Endometrium (tissue), 2 donors: ENCODE measurements around the gene TCEAL4.
"Not testable (repeated sequence)": the region's sequence is repeated elsewhere in the genome, so short reads cannot be mapped to it uniquely, and the experiment has no call there.

ENCODE experiments used
- FAIRE-seq: peaks from 2 replicates; lab custom pipeline; 2012; peaks lifted over from hg19 to GRCh38; lab: Jason Lieb, UNC
- donor health status: control.
- donor health status: control.

TCEAL4 gene

DNA sequence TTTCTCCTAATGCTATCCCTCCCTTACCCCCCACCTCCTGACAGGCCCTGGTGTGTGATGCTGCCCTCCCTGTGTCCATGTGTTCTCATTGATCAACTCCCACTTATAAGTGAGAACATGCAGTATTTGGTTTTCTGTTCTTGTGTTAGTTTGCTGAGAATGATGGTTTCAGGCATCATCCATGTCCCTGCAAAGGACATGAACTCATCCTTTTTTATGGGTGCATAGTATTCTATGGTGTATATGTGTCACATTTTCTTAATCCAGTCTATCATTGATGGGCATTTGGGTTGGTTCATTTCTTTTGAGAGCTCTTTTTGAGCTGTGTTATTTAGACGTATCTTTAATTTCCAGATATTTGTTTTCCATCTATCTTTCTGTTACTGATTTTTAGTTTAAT is 7.0 kb downstream of the TCEAL4 start:
- not testable (repeated sequence) for FAIRE-seq

DNA sequence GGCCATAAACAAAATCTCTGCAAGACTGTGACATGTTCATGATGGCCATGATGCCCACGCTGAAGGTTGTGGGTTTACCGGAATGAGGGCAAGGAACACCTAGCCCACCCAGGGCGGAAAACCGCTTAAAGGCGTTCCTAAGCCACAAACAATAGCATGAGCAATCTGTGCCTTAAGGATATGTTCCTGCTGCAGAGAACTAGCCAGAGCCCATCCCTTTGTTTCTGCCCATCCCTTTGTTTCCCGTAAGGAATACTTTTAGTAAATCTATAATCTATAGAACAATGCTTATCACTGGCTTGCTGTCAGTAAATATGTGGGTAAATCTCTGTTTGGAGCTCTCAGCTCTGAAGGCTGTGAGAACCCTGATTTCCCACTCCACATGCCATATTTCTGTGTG is 9.9 kb downstream of the TCEAL4 start:
- FAIRE-seq: not testable (repeated sequence)

DNA sequence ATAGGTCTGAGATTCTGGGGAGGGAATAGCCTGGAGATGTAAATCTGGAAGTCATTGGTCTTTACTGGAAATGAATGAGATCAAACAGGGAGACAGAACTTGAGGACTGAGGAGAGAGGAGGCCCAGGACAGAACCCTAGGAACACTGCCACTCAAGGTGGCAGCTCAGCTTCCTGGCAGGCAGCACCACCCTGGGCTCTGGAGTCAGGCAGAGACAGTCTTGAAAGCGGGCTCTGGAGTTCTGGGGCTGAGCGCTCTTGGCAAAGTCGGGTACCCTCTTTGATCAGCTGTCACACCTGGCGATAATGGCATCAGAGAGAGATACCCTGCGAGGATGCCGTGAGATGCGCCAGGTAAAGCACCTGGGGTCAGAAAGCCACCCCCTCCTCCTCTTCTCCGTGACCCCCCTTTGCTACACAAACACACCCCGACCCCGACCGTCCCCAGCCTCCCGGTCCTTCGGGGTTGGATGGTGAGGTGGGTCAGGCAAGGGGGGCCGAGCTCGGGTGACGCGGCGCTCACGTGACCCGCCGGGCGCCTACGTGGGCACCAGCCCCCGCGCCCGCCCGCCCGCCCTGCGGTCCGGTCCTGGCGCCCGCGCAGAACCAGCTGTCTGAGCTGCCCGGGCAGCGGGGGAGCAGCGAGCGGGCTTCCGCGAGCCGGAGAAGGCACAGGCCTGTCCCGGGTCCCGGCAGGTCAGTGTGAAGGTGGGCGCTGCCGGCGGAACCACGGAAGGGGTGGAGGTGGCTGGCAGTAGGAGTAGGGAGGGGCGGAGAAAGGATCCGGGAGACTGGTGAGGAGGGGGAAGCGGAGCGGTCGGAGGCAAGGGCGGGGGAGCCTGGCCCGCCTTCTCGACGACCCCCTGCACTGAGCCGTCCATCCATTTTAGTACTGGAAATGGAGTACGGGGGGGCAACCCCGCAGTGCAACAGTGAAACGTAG is 22.3 kb downstream of the TCEAL4 start, which contains the start of gene TCEAL3:
TSS of gene TCEAL3 (plus strand) at position 600 of the 942 bp plus-strand sequence. CDS start 1,102 bp downstream, outside the sequence.
- no peak for FAIRE-seq

DNA sequence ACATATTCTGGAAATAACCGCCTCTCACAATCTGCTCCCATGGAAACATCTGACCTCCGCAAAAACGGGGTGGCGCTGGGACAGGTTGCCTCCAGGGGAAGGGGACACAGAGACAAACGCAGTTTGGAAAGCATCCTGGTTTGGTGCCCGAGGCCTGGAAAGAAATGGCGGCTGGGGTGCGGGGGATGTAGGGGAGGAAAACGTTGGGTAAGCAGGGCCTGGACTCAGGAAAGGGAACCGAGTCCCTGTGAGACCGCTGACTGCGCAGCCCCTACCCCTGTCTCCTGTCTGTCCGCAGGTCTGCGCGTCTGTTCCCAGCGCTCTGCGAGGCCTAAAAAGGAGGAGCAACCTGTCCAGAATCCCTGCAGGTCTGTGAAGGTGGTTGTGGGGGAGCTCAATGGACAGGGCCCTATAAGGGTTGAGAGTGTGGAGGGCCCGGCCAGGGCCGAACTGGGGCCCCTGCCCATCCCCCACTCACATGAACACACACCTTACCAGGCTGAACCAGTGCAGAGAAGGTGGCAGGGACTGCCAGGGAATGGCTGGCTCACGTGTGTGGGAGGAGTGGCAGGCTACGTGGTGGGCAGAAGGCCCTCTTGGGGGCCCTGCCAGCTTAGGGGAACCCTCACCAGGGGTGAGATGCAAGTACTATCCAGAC is 23.1 kb downstream of the TCEAL4 start:
- no peak for FAIRE-seq

DNA sequence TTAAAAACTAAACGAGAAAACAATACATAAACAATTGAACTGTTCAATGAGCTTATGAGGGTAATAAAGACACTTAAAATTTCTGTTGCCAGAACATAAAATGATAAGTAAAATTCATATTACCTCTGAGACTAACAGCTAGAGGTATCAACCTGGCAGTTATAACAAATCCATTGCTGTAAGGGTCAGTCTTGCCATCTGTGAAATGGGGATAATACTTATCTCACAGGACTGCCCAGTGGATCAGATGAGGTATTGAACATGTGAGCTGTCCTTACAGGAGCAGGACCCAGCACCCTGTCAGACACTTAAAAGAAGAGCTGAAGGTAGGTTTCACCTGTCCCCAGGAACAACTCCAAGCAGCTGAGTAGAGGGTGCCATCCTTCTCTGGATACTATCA is 25.0 kb downstream of the TCEAL4 start:
- no peak for FAIRE-seq

DNA sequence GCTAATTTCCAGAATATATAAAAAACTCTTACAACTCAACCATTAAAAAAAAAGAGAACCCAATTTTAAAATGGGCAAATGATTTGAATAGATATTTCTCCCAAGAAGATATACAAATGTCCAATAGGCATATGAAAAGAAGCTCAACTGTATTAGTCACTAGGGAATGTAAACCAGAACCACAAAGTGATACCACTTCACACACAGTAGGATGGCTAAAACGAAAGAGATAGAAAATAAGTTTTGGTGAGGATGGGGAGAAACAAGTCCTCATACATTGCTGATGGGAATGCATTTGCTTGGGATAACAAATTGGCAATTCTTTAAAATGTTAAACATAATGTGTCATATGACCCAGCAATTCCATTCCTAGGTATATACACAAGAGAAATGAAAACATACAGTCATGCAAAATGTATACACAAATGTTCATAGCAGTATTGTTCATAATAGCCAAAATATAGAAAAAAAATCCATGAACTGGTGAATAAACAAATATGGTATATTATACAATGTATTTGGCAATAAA is 28.1 kb downstream of the TCEAL4 start:
- no peak for FAIRE-seq

DNA sequence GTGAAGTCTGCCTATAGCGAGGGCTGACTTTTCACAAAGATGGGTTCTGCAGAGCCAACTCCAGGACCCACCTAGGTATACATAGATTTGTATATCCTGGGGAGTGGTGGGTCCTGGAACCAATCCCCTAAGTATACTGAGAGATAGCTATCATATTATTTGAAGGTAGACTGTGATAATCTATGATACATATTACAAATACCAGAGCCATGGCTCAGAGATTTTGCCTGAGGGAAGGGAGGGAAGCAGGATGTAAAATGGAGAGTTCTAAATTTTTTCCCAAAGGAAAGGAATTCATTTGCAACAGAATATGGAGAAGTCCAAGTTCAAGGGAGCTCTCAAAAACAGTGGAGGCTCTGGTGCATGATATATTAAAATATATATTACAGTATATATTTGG is 29.7 kb downstream of the TCEAL4 start:
- FAIRE-seq: no peak

DNA sequence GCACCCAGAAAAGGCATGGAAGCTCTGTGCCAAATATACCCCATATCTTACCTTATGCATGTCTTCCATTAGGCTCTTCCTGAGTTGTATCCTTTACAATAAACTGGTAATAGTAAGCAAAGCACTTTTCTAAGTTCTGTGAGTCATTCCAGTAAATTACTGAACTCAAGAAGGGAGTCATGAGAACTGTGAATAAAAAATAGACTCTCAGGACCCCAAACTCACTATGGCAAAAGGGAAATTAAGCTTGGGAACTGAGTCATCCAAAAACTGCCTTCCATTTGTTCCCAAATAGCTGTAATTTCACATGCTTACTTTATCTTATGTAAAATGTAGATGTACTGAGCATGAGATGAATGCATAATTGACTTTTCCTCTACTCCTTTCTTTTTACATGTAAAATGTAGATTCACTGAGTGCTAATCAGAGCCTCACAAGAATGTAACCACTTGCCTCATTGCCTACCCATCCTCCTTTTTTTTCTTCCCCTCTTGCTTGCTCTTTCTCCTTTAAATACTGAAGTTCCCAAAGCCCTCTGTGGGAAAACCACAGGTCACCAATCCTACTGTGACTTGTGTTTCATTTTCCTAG is 30.6 kb downstream of the TCEAL4 start:
- FAIRE-seq: no peak

DNA sequence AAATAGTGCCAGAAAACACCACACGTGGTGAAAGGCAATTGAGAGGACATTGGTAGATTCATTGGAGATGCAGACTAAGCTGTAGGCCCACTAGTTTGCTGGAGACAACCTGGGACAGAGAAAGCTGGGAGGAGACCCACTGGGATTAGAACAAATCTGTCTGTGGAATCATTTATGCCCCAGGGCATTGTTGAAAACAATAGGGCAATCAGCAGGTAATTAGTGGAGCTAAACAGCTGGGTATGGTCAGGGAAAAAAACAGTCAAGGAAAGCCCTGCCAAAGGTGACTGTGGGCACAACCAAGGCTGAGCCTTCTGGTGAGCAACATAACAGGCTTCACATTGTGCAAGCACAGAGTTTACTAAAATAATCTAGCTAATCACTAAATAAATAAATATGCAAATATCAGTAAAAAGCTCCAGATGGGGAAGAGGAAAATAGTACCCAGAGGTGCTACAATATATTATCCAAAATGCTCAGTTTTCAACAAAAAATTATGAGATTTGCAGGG is 31.4 kb downstream of the TCEAL4 start:
- FAIRE-seq: no peak

DNA sequence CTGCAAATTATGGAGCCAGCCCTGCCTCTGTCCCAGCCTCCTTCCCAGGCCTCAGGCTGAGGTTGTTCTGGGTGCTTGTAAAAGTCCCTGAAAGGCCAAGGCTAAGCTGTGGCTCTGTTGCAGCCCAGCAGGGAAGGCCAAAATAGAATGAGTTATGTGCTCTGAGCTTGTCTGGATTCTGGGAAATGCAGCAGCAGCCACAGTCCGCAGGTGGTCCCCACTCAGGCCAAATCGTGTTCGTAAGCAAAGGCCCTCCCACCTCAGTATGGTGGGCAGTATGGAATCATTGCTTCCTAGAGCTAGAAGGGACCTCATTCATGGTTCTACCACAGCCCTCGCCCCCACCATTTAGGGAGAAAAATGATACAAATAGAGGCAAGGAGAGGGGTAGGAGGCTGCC is 38.8 kb downstream of the TCEAL4 start:
- no peak for FAIRE-seq

DNA sequence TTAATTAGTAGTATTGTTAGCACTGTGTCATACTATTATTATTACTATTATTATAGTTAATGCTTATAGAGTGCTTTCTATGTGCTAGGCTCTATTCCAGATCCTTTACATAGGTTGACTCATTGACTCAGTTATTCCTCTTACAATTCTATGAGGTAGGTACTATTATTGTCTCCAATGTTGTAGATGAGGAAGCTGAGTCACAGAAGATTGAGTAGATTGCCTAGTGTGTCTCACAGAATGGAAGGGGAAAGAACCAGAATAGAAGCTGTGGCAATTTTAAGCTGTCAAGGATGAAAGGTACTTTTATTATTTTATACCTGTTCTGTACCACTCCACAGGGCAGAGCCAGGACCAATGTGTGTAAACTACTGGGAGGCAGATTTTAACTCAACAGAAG is 41.5 kb downstream of the TCEAL4 start:
- FAIRE-seq: no peak

DNA sequence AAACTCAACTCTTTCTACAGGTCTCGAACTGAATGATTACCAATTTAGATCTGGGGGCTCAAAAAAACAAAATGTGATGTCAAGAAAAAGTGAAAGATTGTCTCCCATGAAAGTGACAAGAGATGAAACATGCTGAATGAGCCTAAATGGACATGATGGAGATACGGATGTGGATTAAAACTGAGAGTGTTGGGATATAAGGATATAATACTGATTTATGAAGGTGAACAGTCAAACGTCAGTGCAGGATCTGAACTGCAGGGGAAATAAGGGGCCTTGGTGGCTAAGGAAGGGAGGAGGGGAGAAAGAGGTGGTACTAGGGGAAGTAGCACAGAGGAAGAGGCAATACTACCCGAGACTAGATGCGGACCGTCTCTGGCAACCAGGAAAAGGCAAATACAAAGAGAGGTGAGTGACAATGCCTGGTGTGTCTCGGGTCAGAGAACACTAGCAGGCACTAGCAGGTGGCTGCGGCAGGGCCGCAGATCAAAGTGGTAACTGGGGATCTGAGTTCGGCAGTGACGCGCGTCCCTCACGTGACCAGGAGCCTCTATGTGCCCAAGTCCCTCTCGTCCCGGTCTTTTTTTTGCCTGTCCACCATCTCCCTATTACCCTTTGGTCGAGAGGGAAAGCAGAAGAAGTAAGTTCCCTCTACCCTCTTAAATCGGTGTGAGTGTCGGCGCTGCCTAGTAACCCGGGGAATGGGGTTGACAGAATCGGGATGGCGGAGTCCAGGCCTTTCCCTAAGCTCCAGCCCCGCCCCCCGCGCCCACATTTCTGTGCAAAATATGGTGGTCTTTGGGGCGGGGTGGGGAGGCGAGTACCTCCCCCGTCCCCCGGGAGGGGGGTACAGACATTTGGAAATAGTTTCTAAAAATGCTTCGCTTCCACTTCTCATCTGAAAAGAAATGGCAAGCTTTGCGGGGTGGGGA is 43.3 kb downstream of the TCEAL4 start, which contains the start of gene TCEAL1:
TSS of gene TCEAL1 (plus strand) at position 590 of the 932 bp plus-strand sequence. CDS start 942 bp downstream, outside the sequence.
- FAIRE-seq: no peak

DNA sequence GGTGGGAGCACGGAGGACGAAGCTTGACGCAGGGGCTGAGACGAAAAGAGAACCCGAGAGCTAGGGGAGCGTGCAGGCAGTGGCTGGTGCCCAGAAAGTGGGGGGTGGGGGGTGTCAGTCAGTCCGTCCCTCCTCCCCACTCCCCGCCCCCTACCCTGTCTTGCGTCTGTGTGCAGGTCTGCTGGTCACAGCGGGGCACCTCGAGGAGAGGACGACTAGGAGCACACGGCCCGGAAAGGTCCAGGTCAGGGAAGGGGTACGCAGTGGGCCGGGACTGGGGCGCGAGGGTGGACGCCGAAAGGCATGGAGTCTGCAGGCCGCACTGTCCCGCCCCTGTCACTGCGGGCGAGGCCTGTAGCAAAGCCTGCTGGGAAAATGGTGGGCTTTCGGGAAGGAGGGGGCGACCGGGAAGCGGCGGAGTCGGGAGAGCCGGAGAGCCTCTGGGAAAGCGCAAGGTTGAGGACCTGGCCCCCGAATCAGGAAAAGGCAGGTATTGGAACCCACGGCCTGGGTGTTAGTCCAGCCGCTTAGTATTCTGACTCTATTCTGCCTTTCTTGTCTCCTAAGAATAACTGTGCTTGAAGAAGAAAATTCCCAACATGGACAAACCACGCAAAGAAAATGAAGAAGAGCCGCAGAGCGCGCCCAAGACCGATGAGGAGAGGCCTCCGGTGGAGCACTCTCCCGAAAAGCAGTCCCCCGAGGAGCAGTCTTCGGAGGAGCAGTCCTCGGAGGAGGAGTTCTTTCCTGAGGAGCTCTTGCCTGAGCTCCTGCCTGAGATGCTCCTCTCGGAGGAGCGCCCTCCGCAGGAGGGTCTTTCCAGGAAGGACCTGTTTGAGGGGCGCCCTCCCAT is 44.2 kb downstream of the TCEAL4 start:
- FAIRE-seq: no peak

DNA sequence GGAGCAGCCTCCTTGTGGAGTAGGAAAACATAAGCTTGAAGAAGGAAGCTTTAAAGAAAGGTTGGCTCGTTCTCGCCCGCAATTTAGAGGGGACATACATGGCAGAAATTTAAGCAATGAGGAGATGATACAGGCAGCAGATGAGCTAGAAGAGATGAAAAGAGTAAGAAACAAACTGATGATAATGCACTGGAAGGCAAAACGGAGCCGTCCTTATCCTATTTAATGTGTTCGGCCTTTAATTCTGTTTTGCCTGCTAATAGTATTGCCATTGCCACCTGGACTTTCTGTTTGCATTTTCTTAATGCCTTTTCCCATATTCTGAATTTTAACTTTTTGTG is 44.8 kb downstream of the TCEAL4 start:
- FAIRE-seq: no peak

DNA sequence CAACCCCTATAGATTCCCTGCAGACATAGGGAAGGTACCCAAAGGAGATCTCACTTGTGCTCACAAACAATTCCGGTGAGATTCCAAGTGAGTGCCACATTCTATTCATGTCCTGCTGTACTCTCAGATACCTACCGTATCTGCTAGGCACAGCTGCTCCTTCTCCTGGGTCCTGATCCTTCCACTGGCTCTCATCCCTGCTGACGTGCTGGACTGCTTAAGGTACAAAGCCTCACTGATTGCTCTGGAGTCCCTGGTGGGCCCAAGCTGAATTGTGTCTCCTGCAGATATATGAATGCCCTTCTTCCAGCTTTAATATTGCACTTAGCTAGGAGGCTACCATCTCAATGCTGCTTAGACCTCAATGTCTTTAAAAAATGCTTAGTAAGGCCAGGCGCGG is 45.8 kb downstream of the TCEAL4 start:
- no peak for FAIRE-seq

DNA sequence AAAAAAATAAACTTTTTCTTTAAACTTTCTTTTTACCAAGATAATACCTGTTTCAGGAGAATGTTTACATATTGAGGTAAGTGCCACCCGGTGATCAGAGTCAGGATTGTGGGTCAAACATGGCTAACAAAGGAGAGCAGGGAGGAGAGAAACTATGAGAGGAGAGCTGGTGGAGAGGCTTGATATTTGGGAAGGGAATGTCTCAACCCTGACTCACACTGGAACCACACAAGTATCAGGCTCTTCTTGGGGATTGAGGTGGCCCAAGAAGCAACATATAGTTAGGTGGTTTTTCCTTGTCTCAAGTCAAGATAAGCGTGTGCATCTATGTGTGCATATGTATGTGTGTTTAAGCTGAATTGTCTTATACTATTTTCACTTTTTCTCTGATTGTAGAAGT is 50.1 kb downstream of the TCEAL4 start:
- FAIRE-seq: no peak
